Neural cell (in vitro differentiated cells): ENCODE data around the gene ACTG2. TPM values are rescaled to one million over a fixed set of nuclear protein-coding genes. Genes with fewer than 3 reads are reported as not detected.

Experiments used
- H2AFZ ChIP-seq: fragments of 200-600, 300-800 bp; sonication (generic), shearing (Covaris generic); 2 replicates; pipeline ENCODE4 v1.6.0; 2014; ENCODE audit warnings: low read depth, mild to moderate bottlenecking, antibody characterized with exemption, low read length, moderate library complexity
- H3F3A ChIP-seq: fragments of 200-600 bp; shearing (Covaris generic); 2 replicates; pipeline ENCODE4 v1.6.1; 2016; ENCODE audit warnings: mild to moderate bottlenecking, moderate library complexity, mixed read lengths, antibody characterized with exemption, low read length; ENCODE audit not compliant: insufficient read depth, poor library complexity, severe bottlenecking
- H3K27ac ChIP-seq: fragments of 200-600, 300-800 bp; sonication (generic), shearing (Covaris generic); 2 replicates; pipeline ENCODE4 v1.5.1; 2014; ENCODE audit warnings: mild to moderate bottlenecking, low read length, moderate library complexity
- H3K27me3 ChIP-seq: fragments of 300-800, 200-600 bp; sonication (generic), shearing (Covaris generic); 2 replicates; pipeline ENCODE4 v1.6.0; 2014; ENCODE audit warnings: mild to moderate bottlenecking, low read depth, low read length, moderate library complexity; ENCODE audit not compliant: insufficient read depth
- H3K36me3 ChIP-seq: fragments of 300-800, 200-600 bp; sonication (generic), shearing (Covaris generic); 2 replicates; pipeline ENCODE4 v1.5.1; 2014; ENCODE audit warnings: mild to moderate bottlenecking, antibody characterized with exemption, low read length, moderate library complexity; ENCODE audit not compliant: insufficient read depth
- H3K4me2 ChIP-seq: fragments of 300-800, 200-600 bp; sonication (generic), shearing (Covaris generic); 2 replicates; pipeline ENCODE4 v1.6.0; 2014; ENCODE audit warnings: mild to moderate bottlenecking, low read length
- H3K4me3 ChIP-seq: fragments of 300-800, 200-600 bp; sonication (generic), shearing (Covaris generic); 2 replicates; pipeline ENCODE4 v1.5.1; 2014; ENCODE audit warnings: mild to moderate bottlenecking, low read length, moderate library complexity
- H3K79me2 ChIP-seq: fragments of 200-600 bp; shearing (Covaris generic); replicated peaks from 2 replicates; pipeline ENCODE4 v1.6.0; 2014; ENCODE audit warnings: mild to moderate bottlenecking, low read length, moderate library complexity; ENCODE audit not compliant: insufficient read depth
- H3K9ac ChIP-seq: fragments of 300-800, 200-600 bp; sonication (generic), shearing (Covaris generic); 2 replicates; pipeline ENCODE4 v1.6.1; 2016; ENCODE audit warnings: mild to moderate bottlenecking, low read length, mixed read lengths
- H3K9me2 ChIP-seq: fragments of 200-600 bp; shearing (Covaris generic); 2 replicates; pipeline ENCODE4 v1.6.1; 2016; ENCODE audit warnings: mild to moderate bottlenecking, low read length, mixed read lengths; ENCODE audit not compliant: insufficient read depth
- H3K9me3 ChIP-seq: fragments of 200-600, 300-800 bp; sonication (generic), shearing (Covaris generic); 2 replicates; pipeline ENCODE4 v1.6.1; 2016; ENCODE audit warnings: mild to moderate bottlenecking, mixed run types, low read length, moderate library complexity, mixed read lengths
- H4K20me1 ChIP-seq: fragments of 200-600 bp; shearing (Covaris generic); 2 replicates; pipeline ENCODE4 v1.6.1; 2016; ENCODE audit warnings: mild to moderate bottlenecking, mixed run types; ENCODE audit not compliant: insufficient read depth
- EP300 ChIP-seq: fragments of 450-650 bp; conservative IDR thresholded peaks from 2 replicates; pipeline ENCODE4 v1.6.1; 2014; ENCODE audit warnings: antibody characterized with exemption, mild to moderate bottlenecking, moderate library complexity; ENCODE audit not compliant: poor library complexity, severe bottlenecking
- EZH2 ChIP-seq: fragments of 200-600, 300-800 bp; shearing (Covaris generic), sonication (generic); IDR thresholded peaks from 2 replicates; pipeline ENCODE4 v1.6.1; 2014; ENCODE audit warnings: antibody characterized with exemption, low read length, borderline replicate concordance, mild to moderate bottlenecking; ENCODE audit not compliant: insufficient read depth, poor library complexity, severe bottlenecking
- MXI1 ChIP-seq: fragments of 450-650 bp; conservative IDR thresholded peaks from 2 replicates; pipeline ENCODE4 v1.6.1; 2014; ENCODE audit warnings: antibody characterized with exemption, mild to moderate bottlenecking; ENCODE audit not compliant: poor library complexity, severe bottlenecking
- POLR2AphosphoS5 ChIP-seq: IDR thresholded peaks from 2 replicates; pipeline ENCODE4 v1.6.1; 2012
- RAD21 ChIP-seq: fragments of 450-650 bp; conservative IDR thresholded peaks from 2 replicates; pipeline ENCODE4 v1.6.1; 2014; ENCODE audit warnings: antibody characterized with exemption, mild to moderate bottlenecking, moderate library complexity
- SMC3 ChIP-seq: fragments of 450-650 bp; conservative IDR thresholded peaks from 2 replicates; pipeline ENCODE4 v1.6.1; 2014; ENCODE audit warnings: antibody characterized with exemption, mild to moderate bottlenecking, moderate library complexity; ENCODE audit not compliant: poor library complexity
- TAF1 ChIP-seq: IDR thresholded peaks from 2 replicates; pipeline ENCODE4 v1.6.1; 2012; ENCODE audit warnings: low read depth
- polyA plus RNA-seq: library from polyadenylated mRNA; depleted of rRNA; stranded (reverse); fragments of >200 nt; gene quantifications from 2 replicates; pipeline ENCODE4 v1.2.3, GENCODE V29; 2014
- TF ChIP-seq, protein P1 (sequence below): fragments of 450-650 bp; IDR thresholded peaks from 2 replicates; pipeline ENCODE4 v1.5.1; 2014; ENCODE audit warnings: antibody characterized with exemption, mild to moderate bottlenecking, moderate library complexity; ENCODE audit not compliant: poor library complexity, severe bottlenecking
- TF ChIP-seq, protein P2 (sequence below): IDR thresholded peaks from 2 replicates; pipeline ENCODE4 v1.6.1; 2012; ENCODE audit warnings: borderline replicate concordance

ACTG2 gene
- polyA plus RNA-seq, 1 donor from 2014 or later: 0.67 TPM

DNA sequence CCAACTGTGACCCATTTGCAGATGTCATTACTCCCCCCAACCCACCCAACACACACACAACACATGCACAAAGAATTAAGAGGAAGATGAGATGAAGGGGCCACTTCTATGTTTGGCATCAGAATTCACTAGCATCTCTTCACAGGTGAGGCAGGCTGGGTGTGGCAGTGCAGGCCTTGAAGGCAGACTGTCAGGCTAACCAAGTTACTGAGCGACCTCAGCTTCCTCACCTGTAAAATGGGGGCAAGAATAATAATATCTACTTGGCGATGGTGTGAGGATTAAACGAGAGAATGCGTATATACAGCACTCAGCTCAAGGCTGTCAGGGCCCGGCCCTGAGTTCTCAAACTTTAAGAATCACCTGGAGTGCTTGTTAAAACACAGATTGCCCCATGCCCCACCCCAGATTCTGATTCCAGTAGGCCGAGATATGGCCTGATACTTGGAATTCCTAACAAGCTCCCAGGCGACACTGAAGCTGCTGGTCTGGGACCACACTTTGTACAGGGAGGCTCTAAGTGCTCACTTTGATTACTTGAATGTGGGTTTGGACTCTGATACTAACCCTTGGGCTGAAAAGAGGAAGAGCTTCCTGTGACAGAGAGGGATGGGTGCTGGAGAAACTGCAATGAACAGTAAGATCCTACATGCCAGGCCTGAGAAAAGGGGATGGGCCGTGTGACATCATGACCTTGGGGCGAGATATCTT lies 1.1 kb downstream of the ACTG2 start:
- no peaks in the 10 kb centered on the region for H3K79me2 ChIP-seq
- no peaks in the 10 kb centered on the region for H3F3A ChIP-seq
- H2AFZ ChIP-seq: no peak overlapping the region
- H3K27ac ChIP-seq: no peak overlapping the region
- no peak overlapping the region for H3K4me2 ChIP-seq
- H3K9ac ChIP-seq: no peak overlapping the region
- no peaks in the 10 kb centered on the region for H3K27me3 ChIP-seq
- H3K36me3 ChIP-seq: no peaks in the 10 kb centered on the region
- H4K20me1 ChIP-seq: no peaks in the 10 kb centered on the region
- TF ChIP-seq SMC3: no peak
- TF ChIP-seq POLR2AphosphoS5: no peak
- no peak for TF ChIP-seq MXI1
- no peak for TF ChIP-seq RAD21
- TF ChIP-seq EP300: no peak
- TF ChIP-seq, protein P1, sequence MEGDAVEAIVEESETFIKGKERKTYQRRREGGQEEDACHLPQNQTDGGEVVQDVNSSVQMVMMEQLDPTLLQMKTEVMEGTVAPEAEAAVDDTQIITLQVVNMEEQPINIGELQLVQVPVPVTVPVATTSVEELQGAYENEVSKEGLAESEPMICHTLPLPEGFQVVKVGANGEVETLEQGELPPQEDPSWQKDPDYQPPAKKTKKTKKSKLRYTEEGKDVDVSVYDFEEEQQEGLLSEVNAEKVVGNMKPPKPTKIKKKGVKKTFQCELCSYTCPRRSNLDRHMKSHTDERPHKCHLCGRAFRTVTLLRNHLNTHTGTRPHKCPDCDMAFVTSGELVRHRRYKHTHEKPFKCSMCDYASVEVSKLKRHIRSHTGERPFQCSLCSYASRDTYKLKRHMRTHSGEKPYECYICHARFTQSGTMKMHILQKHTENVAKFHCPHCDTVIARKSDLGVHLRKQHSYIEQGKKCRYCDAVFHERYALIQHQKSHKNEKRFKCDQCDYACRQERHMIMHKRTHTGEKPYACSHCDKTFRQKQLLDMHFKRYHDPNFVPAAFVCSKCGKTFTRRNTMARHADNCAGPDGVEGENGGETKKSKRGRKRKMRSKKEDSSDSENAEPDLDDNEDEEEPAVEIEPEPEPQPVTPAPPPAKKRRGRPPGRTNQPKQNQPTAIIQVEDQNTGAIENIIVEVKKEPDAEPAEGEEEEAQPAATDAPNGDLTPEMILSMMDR: no peak
- TF ChIP-seq, protein P2, sequence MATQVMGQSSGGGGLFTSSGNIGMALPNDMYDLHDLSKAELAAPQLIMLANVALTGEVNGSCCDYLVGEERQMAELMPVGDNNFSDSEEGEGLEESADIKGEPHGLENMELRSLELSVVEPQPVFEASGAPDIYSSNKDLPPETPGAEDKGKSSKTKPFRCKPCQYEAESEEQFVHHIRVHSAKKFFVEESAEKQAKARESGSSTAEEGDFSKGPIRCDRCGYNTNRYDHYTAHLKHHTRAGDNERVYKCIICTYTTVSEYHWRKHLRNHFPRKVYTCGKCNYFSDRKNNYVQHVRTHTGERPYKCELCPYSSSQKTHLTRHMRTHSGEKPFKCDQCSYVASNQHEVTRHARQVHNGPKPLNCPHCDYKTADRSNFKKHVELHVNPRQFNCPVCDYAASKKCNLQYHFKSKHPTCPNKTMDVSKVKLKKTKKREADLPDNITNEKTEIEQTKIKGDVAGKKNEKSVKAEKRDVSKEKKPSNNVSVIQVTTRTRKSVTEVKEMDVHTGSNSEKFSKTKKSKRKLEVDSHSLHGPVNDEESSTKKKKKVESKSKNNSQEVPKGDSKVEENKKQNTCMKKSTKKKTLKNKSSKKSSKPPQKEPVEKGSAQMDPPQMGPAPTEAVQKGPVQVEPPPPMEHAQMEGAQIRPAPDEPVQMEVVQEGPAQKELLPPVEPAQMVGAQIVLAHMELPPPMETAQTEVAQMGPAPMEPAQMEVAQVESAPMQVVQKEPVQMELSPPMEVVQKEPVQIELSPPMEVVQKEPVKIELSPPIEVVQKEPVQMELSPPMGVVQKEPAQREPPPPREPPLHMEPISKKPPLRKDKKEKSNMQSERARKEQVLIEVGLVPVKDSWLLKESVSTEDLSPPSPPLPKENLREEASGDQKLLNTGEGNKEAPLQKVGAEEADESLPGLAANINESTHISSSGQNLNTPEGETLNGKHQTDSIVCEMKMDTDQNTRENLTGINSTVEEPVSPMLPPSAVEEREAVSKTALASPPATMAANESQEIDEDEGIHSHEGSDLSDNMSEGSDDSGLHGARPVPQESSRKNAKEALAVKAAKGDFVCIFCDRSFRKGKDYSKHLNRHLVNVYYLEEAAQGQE: no peak
- no peaks in the 10 kb centered on the region for H3K9me2 ChIP-seq
- no peaks in the 10 kb centered on the region for H3K9me3 ChIP-seq
- no peak overlapping the region for H3K4me3 ChIP-seq

DNA sequence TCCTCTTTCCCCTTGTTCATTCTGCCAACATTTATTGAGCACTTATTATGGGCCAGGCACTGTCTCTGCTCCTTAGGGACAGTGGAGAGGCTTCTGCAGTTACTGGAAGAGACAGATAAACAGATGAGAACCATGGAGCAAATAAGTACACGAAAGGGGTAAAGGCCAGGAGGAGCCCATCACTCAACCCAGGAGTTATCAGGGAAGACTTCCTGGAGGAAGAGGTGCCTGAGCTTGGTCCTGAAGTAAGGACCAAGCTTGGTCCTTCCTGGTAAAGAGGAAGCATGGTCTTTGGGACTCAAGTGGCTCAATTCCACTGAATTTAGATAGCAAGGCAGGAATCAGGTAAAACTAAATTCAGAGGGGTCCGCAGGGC lies 1.7 kb downstream of the ACTG2 start:
- H3K4me2 ChIP-seq: no peak overlapping the region

More for the DNA sequence above, 1.7 kb downstream of the ACTG2 start:
- no peak overlapping the region for H3K4me3 ChIP-seq
- no peak overlapping the region for H3K27ac ChIP-seq
- no peaks in the 10 kb centered on the region for H3K27me3 ChIP-seq
- H3K36me3 ChIP-seq: no peaks in the 10 kb centered on the region
- no peak overlapping the region for H2AFZ ChIP-seq
- no peaks in the 10 kb centered on the region for H3K9me3 ChIP-seq
- TF ChIP-seq, protein P2: no peak
- TF ChIP-seq EZH2 (no peak), TAF1 (no peak), RAD21 (no peak), MXI1 (no peak), EP300 (no peak)
- H3K9me2 ChIP-seq: no peaks in the 10 kb centered on the region
- no peak overlapping the region for H3K9ac ChIP-seq
- H4K20me1 ChIP-seq: no peaks in the 10 kb centered on the region
- H3F3A ChIP-seq: no peaks in the 10 kb centered on the region
- H3K79me2 ChIP-seq: no peaks in the 10 kb centered on the region
